Epithelial cell of esophagus (primary cell): ENCODE results near the gene DDX46.

Source experiments
- DNase-seq: peaks from one replicate; pipeline ENCODE4 v3.0.0; 2010; ENCODE audit warnings: low read depth
- H3K4me3 ChIP-seq: 2 replicates; pipeline ENCODE4 v1.5.1; 2011; ENCODE audit warnings: mild to moderate bottlenecking, low read length, control low read depth
- TF ChIP-seq, protein P1 (sequence below): IDR thresholded peaks from 2 replicates; pipeline ENCODE4 v1.5.1; 2011; ENCODE audit warnings: low read depth, mild to moderate bottlenecking, low read length, control low read depth, inconsistent platforms; ENCODE audit not compliant: insufficient read depth; ENCODE audit errors: missing control alignments

DDX46 gene

GRCh38 chr5:134803821-134804220 is 45.2 kb downstream of the DDX46 start:
- TF ChIP-seq, protein P1, sequence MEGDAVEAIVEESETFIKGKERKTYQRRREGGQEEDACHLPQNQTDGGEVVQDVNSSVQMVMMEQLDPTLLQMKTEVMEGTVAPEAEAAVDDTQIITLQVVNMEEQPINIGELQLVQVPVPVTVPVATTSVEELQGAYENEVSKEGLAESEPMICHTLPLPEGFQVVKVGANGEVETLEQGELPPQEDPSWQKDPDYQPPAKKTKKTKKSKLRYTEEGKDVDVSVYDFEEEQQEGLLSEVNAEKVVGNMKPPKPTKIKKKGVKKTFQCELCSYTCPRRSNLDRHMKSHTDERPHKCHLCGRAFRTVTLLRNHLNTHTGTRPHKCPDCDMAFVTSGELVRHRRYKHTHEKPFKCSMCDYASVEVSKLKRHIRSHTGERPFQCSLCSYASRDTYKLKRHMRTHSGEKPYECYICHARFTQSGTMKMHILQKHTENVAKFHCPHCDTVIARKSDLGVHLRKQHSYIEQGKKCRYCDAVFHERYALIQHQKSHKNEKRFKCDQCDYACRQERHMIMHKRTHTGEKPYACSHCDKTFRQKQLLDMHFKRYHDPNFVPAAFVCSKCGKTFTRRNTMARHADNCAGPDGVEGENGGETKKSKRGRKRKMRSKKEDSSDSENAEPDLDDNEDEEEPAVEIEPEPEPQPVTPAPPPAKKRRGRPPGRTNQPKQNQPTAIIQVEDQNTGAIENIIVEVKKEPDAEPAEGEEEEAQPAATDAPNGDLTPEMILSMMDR = no peak
- DNase-seq = no peak
- no peak overlapping the region for H3K4me3 ChIP-seq

GRCh38 chr5:134813407-134813806 is 54.8 kb downstream of the DDX46 start:
- DNase-seq = no peak
- H3K4me3 ChIP-seq = no peak overlapping the region

DNA sequence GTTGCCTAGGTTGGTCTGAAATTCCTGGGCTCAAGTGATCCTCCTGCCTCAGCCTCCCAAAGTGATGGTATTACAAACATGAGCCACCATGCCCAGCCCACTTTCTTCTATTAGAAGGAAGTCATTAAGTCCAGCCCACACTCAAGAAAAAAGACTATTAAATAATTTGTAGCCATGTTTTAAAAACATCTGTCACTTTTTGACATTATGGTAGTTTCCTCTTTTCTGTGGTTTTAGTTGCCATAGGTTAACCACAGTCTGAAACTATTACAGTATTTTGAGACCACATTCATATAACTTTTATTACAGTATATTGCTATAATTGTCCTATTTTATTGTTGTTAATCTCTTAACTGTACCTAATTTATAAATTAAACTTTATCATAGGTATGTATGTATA is 55.2 kb downstream of the DDX46 start:
- H3K4me3 ChIP-seq = no peak overlapping the region
- no peak for DNase-seq
- TF ChIP-seq, protein P1 = no peak

More at GRCh38 chr5:134813407-134813806, 54.8 kb downstream of the DDX46 start:
- TF ChIP-seq, protein P1 = no peak

DNA sequence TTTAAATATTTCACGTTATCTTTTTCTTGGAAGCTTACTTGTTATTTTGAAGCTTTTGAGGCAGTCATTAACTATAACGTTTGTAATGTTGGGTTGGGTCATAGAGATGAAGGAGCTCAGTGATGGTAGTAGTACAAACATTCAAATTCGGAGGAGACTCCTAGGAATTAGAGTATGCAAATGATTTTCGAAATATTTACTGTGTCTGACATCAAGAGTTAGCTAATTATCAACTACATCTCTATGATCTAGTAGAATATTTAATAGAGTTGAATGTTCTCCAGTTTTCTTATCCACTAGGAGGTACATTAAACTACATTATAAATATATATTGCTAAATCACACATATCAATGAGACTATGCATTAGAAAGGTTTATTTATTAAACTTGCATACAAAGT is 58.4 kb downstream of the DDX46 start:
- no peak overlapping the region for H3K4me3 ChIP-seq
- DNase-seq = no peak
- TF ChIP-seq, protein P1 = no peak

GRCh38 chr5:134818776-134819175 is 60.2 kb downstream of the DDX46 start:
- TF ChIP-seq, protein P1 = no peak
- no peak overlapping the region for H3K4me3 ChIP-seq
- no peak for DNase-seq

DNA sequence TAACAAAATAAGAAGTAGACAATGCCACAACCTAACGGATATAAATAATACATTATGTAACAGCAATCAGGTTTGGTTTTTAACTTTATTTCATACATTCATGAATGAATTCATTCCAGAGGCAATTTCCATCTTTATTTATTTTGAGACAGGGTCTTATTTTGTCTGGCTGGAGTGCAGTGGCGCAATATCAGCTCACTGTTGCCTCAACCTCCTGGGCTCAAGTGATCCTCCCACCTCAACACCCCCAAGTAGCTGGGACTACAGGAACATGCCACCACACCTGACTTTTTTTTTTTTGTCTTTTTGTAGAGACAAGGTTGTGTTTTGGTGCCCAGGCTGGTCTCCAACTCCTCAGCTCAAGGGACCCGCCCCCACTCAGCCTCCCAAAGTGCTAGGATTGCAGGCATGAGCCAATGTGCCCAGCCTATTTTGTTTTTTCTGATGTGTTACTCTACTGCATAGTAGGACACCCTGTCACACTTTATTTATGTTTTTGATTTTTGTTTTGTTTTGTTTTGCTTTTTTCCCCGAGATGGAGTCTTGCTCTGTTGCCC is 60.9 kb downstream of the DDX46 start:
- H3K4me3 ChIP-seq = no peak overlapping the region
- TF ChIP-seq, protein P1 = no peak
- DNase-seq = no peak

DNA sequence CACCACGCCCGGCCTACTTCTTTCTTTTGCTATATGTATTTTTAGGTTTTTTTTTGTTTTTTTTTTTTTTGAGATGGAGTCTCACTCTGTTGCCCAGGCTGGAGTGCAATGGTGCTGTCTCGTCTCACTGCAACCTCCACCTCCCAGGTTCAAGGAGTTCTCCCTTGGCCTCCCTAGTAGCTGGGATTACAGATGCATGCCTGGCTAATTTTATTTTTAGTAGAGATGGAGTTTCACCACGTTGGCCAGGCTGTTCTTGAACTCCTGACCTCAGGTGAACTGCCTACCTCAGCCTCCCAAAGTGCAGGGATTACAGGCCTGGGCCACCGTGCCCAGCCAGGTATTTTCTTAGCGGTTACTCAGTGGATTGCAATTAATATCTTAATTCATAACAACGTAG is 63.3 kb downstream of the DDX46 start:
- DNase-seq = no peak
- TF ChIP-seq, protein P1 = no peak
- H3K4me3 ChIP-seq = no peak overlapping the region
